DOHH2 (cell line): ENCODE results near the gene PTGR3.
A peak's percentile ranks its signal among the peaks of the same experiment; 100 is the strongest.

Source experiments
- H3F3A ChIP-seq: fragments of 200-600 bp; sonication (generic), shearing (Covaris generic); 2 replicates; pipeline ENCODE4 v1.6.0; 2016; ENCODE audit warnings: antibody characterized with exemption, mild to moderate bottlenecking; ENCODE audit not compliant: control insufficient read depth, insufficient read depth
- H3K27ac ChIP-seq: fragments of 200-600 bp; sonication (generic); 2 replicates; pipeline ENCODE4 v1.5.1; 2014; ENCODE audit warnings: low read depth, mild to moderate bottlenecking, low read length, moderate library complexity
- H3K27me3 ChIP-seq: fragments of 200-600 bp; sonication (generic); 2 replicates; pipeline ENCODE4 v1.6.1; 2014; ENCODE audit warnings: mild to moderate bottlenecking, low read length, mixed read lengths; ENCODE audit not compliant: control insufficient read depth
- H3K36me3 ChIP-seq: fragments of 200-600 bp; sonication (generic); 2 replicates; pipeline ENCODE4 v1.6.1; 2014; ENCODE audit warnings: mild to moderate bottlenecking, low read length, moderate library complexity, mixed read lengths; ENCODE audit not compliant: control insufficient read depth
- H3K4me1 ChIP-seq: fragments of 200-600 bp; sonication (generic); 2 replicates; pipeline ENCODE4 v1.6.1; 2014; ENCODE audit warnings: mild to moderate bottlenecking, low read length, mixed read lengths; ENCODE audit not compliant: control insufficient read depth
- H3K4me2 ChIP-seq: fragments of 200-600 bp; sonication (generic); 2 replicates; pipeline ENCODE4 v1.6.0; 2014; ENCODE audit warnings: mild to moderate bottlenecking, low read length, moderate library complexity
- H3K4me3 ChIP-seq: fragments of 200-600 bp; sonication (generic); 2 replicates; pipeline ENCODE4 v1.5.1; 2014; ENCODE audit warnings: mild to moderate bottlenecking, low read length, mixed read lengths
- H3K79me2 ChIP-seq: fragments of 200-600 bp; sonication (generic); 2 replicates; pipeline ENCODE4 v1.6.1; 2014; ENCODE audit warnings: mild to moderate bottlenecking, low read length, mixed read lengths; ENCODE audit not compliant: control insufficient read depth
- H3K9me2 ChIP-seq: fragments of 200-600 bp; sonication (generic); replicated peaks from 2 replicates; pipeline ENCODE4 v1.6.1; 2014; ENCODE audit warnings: mild to moderate bottlenecking, low read length, mixed read lengths; ENCODE audit not compliant: control insufficient read depth
- H3K9me3 ChIP-seq: fragments of 200-600 bp; sonication (generic); 2 replicates; pipeline ENCODE4 v1.6.1; 2014; ENCODE audit warnings: antibody characterized with exemption, low read length, mixed read lengths; ENCODE audit not compliant: control insufficient read depth, insufficient read depth
- H4K20me1 ChIP-seq: fragments of 200-600 bp; sonication (generic); 2 replicates; pipeline ENCODE4 v1.6.0; 2014; ENCODE audit warnings: low read depth, mild to moderate bottlenecking, antibody characterized with exemption, low read length, moderate library complexity; ENCODE audit not compliant: control insufficient read depth, insufficient read depth
- CTCF ChIP-seq: fragments of 200-600 bp; sonication (generic); IDR thresholded peaks from one replicate; pipeline ENCODE4 v1.5.1; 2014; ENCODE audit warnings: antibody characterized with exemption, mild to moderate bottlenecking, low read depth, low read length; ENCODE audit not compliant: poor library complexity, severe bottlenecking
- EZH2phosphoT487 ChIP-seq: fragments of 200-600 bp; sonication (generic); IDR thresholded peaks from 2 replicates; pipeline ENCODE4 v1.6.1; 2017; ENCODE audit warnings: borderline replicate concordance, mild to moderate bottlenecking, antibody characterized with exemption, low read length, moderate library complexity, mixed read lengths

PTGR3 gene

GRCh38 chr18:75211953-75212750, 3.2 kb upstream of the PTGR3 start:
- H3K79me2 ChIP-seq: peaks cover 69% of the 10 kb centered on the region

DNA sequence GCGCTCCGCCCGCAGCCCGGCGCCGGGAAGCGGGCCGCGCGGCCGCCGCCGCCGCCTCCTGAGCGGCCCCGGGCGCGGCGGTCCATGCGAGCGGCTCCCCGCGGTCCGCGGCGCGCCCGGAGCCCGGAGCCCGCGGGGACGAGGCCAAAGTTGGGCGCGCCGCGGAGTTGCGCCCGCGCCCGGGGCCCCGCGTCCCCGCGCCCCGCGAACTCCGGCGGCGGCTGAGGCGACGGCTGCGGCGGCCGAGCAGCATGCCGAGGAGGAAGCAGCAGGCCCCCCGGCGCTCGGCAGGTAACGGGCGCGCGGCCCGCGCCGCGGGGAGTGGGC, 2.6 kb upstream of the PTGR3 start:
- Histone ChIP-seq H3K4me3 (peak overlapping the region; percentile 72), H3F3A (peaks cover 15% of the 10 kb centered on the region), H3K9me3 (no peaks in the 10 kb centered on the region), H3K36me3 (peaks cover 4% of the 10 kb centered on the region; the same call in 1 of the 2 replicates), H3K9me2 (no peaks in the 10 kb centered on the region), H3K27ac (no peak overlapping the region), H3K4me2 (peak overlapping the region; percentile 67), H3K27me3 (peaks cover 11% of the 10 kb centered on the region), H3K4me1 (peaks cover 52% of the 10 kb centered on the region), H4K20me1 (peaks cover 13% of the 10 kb centered on the region; the same call in 1 of the 2 replicates), H3K79me2 (peaks cover 69% of the 10 kb centered on the region)
- TF ChIP-seq EZH2phosphoT487 (no peak), CTCF (no peak)

More at GRCh38 chr18:75211953-75212750, 3.2 kb upstream of the PTGR3 start:
- Histone ChIP-seq H3K4me2 (peak overlapping the region; percentile 67), H3K9me3 (no peaks in the 10 kb centered on the region), H3K9me2 (no peaks in the 10 kb centered on the region), H3K4me1 (peaks cover 48% of the 10 kb centered on the region), H3K36me3 (peaks cover 4% of the 10 kb centered on the region; the same call in 1 of the 2 replicates), H3K27me3 (peaks cover 11% of the 10 kb centered on the region), H3F3A (peaks cover 15% of the 10 kb centered on the region), H3K4me3 (peak overlapping the region; percentile 72), H4K20me1 (peaks cover 10% of the 10 kb centered on the region; the same call in 1 of the 2 replicates), H3K27ac (no peak overlapping the region)
- TF ChIP-seq CTCF: no peak
- no peak for TF ChIP-seq EZH2phosphoT487

DNA sequence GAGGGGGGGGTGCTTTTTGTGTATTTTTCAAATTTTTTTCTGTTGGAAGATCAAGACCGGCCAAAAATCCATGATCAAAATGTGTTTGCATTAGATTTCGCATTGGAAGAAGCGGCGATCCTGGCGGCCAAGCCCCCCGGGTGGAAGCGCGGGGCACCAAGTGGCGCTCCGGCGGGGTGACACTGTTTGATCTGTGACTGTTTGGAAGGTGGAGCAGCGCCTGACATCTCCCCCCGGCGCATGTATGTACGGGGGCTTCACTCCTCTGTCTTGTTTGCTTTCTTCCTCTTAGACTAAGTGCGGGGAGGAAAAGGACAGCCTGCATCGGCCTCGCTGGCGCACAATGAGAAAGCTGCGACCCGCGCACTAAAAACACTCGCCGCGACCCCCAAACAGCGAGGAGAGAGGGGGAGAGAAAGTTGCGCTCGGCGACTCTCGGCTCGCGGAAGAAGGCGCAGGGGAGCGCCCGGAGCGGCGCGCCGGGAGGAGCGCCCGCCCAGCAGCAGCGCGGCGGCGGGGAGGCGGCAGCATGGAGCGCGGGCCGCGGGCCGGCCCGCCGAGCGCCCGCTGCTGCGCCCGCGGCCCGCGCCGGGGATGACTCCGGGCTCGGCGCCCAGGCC, 2.2 kb upstream of the PTGR3 start:
- H3K4me2 ChIP-seq: peak overlapping the region; percentile 84
- no peaks in the 10 kb centered on the region for H3K9me3 ChIP-seq
- H3K27ac ChIP-seq: peak overlapping the region; percentile 86
- H3K4me1 ChIP-seq: peaks cover 48% of the 10 kb centered on the region
- TF ChIP-seq CTCF: no peak
- TF ChIP-seq EZH2phosphoT487: no peak
- peaks cover 69% of the 10 kb centered on the region for H3K79me2 ChIP-seq
- H3F3A ChIP-seq: peaks cover 17% of the 10 kb centered on the region
- H4K20me1 ChIP-seq: peaks cover 13% of the 10 kb centered on the region; the same call in 1 of the 2 replicates
- H3K4me3 ChIP-seq: peak overlapping the region; percentile 92
- H3K9me2 ChIP-seq: no peaks in the 10 kb centered on the region
- H3K27me3 ChIP-seq: peaks cover 11% of the 10 kb centered on the region
- H3K36me3 ChIP-seq: peaks cover 4% of the 10 kb centered on the region; the same call in 1 of the 2 replicates
